GM19351 (cell line): ENCODE measurements around the gene PRKAR2B.
"Not testable (repeated sequence)": the region's sequence is repeated elsewhere in the genome, so short reads cannot be mapped to it uniquely, and the experiment has no call there.

ENCODE experiments used
- ATAC-seq: cut with Tn5 transposase; IDR thresholded peaks from one replicate; pipeline ENCODE4 v1.9.1; 2021; ENCODE audit warnings: mild to moderate bottlenecking, moderate library complexity; ENCODE audit not compliant: unreplicated experiment

Gene PRKAR2B

GRCh38 chr7:107026166-107026565 is 18.3 kb upstream of the PRKAR2B start:
- ATAC-seq, result no peak

DNA sequence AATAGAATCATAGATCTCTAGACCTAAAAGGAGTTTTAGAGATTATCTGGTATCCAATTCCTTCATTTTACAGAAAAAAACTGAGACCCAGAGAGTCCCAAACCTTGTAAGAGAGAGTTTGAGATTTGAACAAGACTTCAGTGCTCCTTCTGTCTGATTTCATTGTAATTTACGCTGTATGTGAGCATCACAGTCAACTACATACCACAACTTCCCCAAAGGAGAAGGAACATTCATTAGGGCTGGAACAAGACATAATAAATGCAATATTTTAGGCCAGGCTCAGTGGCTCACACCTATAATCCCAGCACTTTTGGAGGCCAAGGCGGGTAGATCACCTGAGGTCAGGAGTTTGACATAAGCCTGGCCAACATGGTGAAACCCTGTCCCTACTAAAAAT is 17.3 kb upstream of the PRKAR2B start:
- no peak for ATAC-seq

- no peak for ATAC-seq
Observed at GRCh38 chr7:107029061-107029763, 15.3 kb upstream of the PRKAR2B start.

DNA sequence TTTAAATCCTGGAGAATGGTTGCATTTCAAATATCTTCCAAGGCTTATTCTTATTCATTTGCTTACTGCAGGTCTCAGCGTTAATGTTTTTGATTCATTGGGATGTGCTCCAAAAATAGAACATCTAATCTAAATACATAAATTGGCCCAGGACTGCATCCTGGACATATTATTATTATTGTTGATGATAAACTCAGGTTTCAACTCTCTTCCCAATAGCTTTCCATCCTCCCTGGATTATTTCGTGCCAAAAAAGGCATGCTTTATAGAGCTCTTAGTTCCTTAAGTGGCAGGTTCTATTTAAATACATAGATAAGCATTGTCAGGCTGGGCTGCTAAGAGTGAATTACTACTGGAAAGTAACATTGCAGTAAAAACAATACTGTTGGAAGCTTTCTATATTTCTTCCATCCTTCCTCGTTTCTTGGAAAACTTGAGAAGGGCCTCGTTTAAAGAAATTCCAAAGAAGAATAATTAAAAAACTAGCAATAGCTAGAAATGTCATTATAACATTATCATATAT is 14.7 kb upstream of the PRKAR2B start:
- ATAC-seq, result no peak

GRCh38 chr7:107032050-107032449 is 12.5 kb upstream of the PRKAR2B start:
- ATAC-seq, result no peak

- no peak for ATAC-seq
Observed at GRCh38 chr7:107032720-107033438, 11.6 kb upstream of the PRKAR2B start.

- no peak for ATAC-seq
Observed at GRCh38 chr7:107034553-107034952, 10.0 kb upstream of the PRKAR2B start.

- ATAC-seq, result no peak
Observed at GRCh38 chr7:107035446-107035845, 9.1 kb upstream of the PRKAR2B start.

GRCh38 chr7:107036535-107036934 is 8.0 kb upstream of the PRKAR2B start:
- no peak for ATAC-seq

- ATAC-seq, result no peak
Observed at GRCh38 chr7:107037717-107038603, 6.5 kb upstream of the PRKAR2B start.

DNA sequence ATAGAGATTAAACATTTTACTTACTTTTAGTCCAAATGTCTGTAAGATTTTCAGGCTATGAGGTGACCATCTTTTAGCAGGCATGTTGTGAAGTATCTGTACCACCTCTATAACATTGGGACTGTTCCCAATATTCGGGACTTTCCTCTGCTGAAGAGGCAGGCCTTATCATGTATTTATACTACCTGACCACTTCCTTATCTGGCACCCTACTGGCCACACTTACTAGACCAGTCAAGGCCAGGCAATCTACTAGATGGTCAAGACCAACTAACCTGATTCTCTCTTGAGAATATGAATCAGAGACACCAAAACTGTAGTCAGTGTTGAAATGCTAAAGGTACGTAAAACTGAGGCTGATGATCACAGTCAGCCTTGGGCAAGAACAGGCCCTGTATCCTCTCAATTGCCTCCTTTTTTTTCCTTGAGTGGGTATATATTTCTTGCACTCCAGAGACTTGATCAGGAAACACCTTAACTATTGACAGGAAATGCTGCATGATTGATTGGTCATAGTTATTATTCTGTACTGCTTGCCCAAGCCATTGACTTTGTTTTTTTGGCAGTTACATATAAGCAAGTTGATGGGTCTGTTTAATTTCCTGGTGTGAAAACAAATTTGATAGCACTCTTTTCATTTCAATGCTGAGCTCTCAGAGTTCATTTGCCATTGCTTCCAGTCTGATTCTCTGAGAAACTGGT is 5.2 kb upstream of the PRKAR2B start:
- no peak for ATAC-seq

DNA sequence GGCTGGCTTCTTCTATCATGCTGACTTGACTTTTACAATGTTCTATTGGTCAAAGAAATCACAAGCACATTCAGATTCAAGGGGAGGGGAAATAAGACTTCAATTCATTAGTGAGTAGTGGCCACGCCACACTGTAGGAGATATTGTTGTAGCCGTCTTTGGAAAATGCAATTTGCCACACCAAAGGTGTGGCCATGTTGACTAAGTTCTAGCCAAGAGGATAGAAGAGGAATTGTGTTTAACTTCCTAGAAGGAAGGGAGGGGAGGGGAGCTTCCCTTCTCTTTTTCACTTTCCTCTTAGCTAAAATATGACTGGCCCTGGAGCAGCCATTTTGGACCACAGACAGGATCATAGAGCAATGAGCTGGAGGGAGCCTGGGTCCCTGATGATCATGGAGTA is 3.4 kb upstream of the PRKAR2B start:
- no peak for ATAC-seq

DNA sequence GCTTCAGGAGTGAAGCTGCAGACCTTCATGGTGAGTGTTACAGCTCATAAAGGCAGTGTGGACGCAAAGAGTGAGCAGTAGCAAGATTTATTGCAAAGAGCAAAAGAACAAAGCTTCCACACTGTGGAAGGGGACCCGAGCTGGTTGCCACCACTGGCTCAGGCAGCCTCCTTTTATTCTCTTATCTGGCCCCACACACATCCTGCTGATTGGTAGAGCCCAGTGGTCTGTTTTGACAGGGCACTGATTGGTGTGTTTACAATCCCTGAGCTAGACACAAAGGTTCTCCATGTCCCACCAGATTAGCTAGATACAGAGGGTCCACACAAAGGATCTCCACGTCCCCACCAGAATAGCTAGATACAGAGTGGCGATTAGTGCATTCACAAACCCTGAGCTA is 2.7 kb upstream of the PRKAR2B start:
- not testable (repeated sequence) for ATAC-seq

DNA sequence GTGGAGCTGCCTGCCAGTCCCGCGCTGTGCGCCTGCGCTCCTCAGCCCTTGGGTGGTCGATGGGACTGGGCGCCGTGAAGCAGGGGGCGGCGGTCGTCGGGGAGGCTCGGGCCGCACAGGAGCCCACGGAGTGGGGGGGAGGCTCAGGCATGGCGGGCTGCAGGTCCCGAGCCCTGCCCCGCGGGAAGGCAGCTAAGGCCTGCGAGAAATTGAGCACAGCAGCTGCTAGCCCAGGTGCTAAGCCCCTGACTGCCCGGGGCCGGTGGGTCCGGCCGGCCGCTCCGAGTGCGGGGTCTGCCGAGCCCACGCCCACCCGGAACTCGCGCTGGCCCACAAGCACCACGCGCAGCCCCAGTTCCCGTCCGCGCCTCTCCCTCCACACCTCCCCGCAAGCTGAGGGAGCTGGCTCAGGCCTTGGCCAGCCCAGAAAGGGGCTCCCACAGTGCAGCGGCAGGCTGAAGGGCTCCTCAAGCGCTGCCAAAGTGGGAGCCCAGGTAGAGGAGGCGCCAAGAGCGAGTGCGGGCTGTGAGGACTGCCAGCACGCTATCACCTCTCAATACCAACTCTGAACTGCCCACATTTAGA is 2.1 kb upstream of the PRKAR2B start:
- ATAC-seq, result not testable (repeated sequence)

GRCh38 chr7:107043491-107043890 is 1.0 kb upstream of the PRKAR2B start:
- no peak for ATAC-seq

GRCh38 chr7:107043921-107044346 is 571 bp upstream of the PRKAR2B start:
- peak; percentile 5 for ATAC-seq

GRCh38 chr7:107045195-107045960 is 873 bp downstream of the PRKAR2B start:
- no peak for ATAC-seq

GRCh38 chr7:107045980-107046379 is 1.5 kb downstream of the PRKAR2B start:
- ATAC-seq, result no peak

DNA sequence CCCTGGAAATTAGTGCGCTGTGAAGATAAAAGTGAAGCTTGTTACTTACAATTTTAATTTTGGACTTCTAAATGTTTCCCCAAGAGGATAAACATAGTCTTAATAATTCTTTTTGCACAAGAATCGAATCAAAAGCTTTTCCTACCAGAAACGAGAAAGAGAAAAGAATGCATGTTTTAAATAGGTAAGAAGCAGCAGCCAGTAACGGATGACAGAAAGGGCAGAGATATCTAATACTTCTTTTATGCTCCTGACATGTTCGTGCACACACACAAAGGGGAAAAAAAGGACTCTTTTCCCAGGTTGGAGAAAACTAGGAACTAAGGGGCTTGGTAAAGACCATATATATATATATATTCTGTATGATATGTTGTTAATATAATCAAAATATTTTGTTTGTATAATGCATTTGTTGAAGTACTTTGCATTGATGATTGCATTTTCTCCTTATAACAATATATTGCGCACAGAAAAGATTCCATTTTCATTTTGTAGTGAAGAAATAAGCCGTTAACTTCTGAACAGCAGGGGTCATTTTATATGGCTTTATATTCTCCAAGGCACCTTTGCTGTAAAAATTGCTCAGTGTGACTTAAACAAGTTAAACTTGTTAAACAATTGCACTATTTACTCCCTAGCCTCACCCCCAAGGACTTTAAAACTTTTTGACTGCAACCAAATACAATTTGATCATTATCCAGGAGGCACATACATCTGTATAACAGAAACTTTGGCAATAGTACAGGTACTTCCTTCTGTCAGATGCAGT is 2.2 kb downstream of the PRKAR2B start:
- no peak for ATAC-seq
